Inflammatory macrophage treated with lipopolysaccharide for 1 hour (primary cell): ENCODE measurements around the gene GMPPB.
"Not testable (repeated sequence)": the region's sequence is repeated elsewhere in the genome, so short reads cannot be mapped to it uniquely, and the experiment has no call there.

Experiments
- DNase-seq, 2 donors: peaks; one replicate each; pipeline ENCODE4 v3.0.0-alpha.2; 2020 to 2022

GMPPB gene

DNA sequence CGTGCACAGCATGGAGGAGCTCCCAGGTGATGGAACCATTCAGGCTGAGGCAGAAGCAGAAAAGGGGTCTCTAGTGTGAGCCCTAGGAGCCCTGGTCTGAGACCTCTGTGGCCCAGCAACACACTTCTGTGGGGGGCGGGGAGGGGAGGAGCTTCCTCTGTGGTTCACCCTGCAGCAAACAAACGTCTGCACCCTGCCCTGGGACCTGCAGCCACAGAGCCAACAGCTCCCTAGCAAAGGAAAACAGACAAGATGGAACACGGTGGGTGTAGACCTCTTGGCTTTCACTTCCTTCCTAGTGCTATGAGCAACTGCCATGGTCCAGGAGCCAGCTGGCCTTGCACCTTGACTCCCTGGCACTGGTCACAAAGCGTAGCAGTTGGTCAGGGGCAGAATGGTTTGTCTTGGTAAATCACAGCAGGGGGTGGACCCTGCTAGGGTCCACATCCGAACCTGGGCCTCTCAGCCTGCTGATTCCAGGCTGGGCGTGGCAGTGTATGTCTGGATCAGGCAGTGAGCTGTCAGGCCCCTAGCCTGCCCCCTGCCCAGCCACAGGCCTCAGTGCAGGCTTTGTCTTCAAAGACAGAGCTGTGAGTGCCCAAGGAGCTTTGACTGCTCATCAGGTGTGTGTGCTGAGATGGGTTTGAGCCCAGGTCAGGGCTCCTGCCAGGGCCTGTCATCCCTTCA, 11.0 kb downstream of the GMPPB start:
- no peak for DNase-seq

DNA sequence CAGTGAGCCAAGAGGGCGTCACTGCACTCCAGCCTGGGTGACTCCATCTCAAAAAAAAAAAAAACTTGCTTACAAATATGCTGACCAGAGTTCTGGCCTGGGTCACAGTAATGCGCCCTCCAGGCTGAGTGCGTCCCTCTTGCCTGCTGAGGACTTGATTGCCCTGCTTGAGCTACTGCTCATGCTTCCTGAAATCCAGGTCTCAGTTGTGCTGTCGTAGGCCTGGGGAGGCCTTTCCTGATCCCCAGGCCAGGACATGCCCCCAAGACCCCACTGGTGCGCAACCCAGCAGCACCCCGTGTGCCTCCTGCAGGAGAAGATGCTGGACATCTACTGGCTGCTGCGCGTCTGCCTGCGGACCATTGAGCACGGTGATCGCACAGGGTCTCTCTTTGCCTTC, 11.6 kb downstream of the GMPPB start:
- DNase-seq: no peak

DNA sequence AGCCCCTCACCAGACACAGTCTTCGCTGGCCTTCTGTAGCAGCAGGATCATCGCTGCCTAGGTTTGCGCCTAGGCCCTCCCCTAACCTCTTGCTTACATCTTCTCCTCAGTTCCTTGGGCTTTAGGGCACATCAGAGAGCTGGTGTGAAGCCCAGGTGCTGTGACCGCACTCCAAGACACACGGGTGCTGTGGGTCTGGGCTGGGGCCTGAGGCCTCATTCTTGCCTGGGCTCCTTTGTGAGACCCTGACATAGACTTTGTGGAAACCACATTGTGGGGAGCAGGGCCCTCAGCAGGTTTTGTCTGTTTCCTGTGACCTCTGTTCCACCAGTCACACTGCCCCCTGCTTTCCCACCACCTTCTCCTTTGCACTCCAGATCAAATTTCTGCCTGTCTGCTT, 12.3 kb downstream of the GMPPB start:
- DNase-seq: no peak

DNA sequence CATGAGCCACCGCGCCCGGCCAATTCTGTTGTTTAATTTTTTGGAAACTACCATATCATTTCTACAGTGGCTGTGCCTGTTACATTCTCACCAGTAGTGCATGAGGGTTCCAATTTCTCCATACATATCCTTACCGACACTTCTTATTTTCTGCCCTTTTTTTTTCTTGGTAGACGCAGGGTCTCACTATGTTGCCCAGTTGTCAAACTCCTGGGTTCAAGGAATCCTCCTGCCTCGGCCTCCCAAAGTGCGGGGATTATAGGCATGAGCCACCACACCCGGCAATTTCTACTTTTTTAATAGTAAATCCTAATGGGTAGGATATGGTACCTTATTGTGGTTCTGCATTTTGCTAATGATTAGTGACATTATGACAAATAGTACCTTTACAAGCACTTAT, 13.9 kb downstream of the GMPPB start:
- DNase-seq: no peak

DNA sequence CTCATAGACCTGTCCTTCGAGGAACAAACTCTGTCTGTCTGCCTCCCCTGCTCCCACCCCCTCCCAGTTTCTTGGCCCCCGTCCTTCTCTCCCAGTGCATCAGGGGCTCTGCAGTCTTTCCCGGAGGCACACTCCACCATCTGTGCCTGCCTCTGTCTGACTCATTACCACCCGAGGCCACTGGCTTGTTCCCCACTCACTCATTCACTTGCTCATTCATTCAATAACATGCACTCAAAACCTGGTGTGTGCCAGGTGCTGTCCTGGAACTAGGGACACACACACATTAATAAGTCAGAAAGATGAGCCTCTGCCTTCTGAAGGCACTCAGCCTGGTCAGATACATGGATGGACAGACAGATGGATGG, 16.7 kb downstream of the GMPPB start:
- DNase-seq: no peak

DNA sequence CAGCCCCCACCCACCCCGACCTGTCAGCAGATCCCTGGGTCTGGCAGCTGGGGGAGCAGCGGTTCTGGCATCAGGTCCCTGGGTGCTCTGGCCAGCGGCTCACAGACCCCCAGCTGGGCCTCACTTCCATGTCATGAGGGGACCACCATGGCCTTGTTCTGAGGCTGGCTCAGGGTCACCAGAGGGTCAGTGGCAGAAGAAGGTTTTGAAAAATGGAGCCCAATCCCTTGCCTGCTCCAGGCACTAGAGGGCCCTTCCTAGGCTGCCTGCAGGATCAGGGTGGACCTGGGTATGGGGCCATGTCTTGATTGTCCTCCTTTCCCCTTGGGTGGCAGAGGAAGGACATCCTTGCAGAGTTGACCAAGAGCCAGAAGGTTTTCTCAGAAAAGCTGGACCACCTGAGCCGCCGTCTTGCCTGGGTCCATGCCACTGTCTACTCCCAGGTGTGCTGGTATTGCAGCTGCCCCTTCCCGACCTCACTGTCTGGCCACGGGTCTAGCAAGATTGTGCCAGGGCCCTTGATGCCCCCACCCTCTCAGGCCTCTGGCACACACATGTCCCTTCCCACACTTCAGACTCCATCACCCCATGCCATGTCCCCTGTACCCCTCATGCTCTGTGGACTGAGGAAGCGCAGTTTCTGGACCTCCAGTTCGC, 17.2 kb downstream of the GMPPB start:
- no peak for DNase-seq

DNA sequence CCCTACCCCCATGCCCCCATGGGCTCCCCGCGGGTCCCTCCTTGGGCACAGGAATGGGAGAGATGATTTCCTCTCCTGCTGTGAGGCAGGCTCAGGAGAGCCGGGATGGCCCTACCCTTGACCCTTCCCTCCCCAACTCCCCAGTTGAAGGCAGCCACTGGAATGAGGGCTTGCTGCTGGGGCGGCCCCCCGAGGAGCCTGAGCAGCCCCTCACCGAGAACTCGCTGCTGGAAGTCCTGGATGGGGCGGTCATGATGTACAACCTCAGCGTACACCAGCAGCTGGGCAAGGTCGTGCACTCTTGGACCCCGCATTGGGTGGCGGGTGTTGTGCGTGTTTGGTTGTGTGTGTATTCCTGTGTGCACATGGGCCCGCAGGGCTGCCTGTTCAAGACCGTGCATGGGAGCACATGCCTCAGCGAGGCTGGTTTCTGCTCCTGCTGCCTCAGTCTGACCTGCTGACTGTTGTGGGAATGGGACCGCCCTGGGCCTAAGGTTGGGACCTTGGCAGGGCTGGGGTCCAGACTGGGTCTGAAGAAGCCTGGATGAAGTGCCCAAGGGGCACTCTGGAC, 18.3 kb downstream of the GMPPB start:
- no peak for DNase-seq

DNA sequence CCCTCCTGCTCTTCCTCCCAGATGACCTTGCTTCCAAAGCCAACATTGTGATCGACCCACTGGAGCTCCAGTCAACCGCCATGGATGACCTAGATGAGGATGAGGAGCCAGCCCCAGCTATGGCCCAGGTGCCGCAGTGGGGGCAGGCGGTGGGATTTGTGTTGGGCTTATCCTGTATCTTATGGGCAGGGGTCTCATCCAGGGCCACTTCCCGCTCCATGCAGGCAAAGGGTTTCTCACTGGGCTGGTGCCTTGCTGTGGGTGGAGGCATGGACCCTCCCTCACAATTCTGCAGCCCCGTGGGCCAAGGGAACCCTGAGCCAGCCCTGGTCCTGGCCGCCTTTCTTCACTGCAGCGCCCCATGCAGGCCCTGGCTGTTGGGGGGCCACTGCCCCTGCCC, 19.1 kb downstream of the GMPPB start:
- no peak for DNase-seq

DNA sequence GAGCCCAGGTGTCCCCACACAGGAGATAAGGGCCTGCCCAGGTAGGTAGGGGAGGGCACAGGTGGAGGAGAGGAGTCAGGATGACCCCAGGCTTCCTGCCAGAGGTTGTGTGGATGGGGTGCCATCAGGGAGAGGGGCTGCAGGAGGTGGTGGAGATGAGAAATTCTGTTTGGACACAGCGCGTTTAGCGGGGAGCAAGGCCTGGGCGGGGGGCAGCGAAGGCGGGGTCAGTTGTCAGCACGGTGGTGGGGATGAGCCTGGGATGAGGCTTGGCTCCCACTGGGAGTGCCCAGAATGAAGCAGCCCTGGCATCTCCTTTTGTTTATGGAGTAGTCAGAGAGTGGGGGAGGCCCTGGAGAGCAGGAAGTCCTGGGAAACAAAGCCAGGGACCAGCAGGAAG, 19.8 kb downstream of the GMPPB start:
- no peak for DNase-seq

DNA sequence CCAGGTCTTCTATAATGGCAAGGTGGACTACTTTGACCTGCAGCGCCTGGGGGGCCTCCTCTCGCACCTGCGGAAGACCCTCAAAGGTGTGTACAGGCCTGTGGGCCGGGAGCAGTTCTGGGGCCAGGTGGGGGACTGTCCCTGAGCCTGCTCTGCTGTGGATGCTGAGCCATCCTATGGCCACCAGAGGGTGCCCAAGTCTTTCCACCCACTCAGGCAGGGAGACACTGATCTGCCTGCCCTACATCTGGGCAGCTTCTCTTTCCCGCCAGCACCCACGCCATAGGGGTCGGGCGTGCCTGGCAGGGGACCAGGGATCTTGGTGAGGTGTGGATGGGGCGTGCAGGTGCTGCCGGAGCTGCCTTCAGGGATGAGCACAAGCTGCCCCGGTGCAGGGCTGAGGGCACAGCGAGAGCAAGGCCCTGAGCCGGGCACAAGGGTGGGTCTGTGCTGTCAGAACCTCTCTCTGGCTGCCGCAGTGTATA, 20.3 kb downstream of the GMPPB start:
- peak; percentile 52 to 70 for DNase-seq

DNA sequence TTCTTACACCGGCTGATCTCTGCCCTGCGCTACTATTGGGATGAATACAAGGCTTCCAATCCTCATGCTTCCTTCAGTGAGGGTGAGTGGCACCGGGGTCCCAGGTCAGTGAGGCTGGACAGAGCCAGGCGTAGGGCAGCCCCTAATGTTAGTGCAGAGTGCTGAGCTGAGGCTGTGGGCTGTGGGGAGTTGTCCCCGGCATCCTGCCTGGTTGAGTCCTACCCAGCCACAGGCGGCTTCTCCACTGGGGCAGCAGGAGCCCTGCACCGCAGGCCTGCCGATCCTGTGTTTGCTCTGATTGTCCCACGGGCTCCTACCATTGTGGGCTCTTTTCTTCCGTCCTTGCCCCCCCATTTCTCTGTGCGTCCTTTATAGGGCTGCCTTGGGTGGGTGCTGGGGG, 21.1 kb downstream of the GMPPB start:
- DNase-seq: no peak

DNA sequence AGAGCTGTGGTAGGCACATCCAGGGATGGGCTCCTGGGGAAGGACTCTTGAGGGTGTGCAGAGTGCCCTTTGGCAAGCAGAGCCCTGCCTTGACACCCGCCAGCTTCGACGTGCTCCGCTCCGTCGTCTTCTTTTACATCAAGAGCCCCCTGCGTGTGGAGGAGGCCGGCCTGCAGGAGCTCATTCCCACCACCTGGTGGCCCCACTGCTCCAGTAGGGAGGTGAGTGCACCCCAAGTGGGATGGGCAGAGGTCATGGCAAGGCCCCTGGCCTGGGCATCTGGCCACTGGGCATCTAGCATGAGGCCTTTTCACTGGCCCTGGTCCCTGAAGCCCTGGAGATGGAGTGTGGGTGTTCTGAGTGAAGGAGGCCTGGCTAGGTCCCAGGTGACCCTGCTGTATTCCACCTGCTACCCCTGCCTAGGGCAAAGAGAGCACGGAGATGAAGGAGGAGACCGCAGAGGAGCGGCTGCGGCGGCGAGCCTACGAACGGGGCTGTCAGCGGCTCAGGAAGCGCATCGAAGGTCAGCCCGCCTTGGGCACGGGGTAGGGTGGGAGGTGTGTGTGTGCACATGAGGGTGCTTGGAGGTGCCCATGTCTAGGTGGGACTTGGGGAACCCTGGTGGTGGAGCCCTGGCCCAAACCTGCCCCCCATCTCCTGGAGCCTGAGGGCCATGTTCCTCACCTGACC, 22.2 kb downstream of the GMPPB start:
- DNase-seq: no peak

DNA sequence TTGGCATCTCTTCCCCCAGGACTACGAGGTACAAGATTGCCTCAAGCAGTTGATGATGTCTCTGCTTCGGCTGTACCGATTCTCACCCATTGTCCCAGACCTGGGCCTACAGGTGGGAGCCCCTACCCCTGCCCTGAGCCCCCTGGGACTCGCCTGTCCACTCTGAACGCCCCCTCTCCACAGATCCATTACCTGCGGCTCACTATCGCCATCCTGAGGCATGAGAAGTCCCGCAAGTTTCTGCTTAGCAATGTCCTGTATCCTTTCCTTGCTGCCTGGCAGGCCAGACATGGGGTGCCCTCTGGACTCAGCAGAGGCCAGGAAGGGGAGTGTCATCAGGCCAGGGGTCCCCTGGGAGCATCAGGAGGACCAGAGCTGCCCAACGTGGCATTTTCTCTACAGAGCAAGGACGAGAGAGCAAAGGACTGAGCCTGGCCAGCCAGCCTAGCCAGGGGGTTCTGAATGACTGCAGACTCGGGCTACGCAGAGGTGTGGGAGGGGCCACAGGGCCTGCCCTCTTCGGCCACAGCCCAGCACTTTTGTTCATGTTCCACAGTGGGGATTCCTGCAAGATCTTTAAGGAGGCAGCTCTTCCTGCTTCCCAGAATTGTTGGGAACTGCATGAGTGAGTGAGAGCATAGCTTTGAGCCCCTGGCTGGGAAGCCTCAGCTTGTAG, 23.2 kb downstream of the GMPPB start:
- no peak for DNase-seq

DNA sequence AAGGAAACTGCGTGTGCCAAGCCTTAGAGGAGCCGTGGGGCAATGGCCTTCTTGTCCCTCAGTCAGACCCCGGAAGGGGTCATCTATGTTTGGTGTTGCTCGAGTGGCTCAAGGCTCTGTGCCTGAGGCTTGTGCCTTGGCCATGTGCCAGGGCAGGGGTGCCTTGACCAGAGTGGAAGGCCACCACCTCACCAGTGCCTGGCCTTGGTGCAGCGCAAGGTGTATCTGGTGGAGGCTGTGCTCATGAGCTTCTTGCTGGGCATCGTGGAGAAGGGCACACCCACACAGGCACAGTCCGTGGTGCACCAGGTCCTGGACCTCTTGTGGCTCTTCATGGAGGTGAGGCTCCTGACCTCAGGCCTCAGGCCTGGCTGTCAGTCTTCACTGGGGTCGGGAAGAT, 23.7 kb downstream of the GMPPB start:
- DNase-seq: no peak

DNA sequence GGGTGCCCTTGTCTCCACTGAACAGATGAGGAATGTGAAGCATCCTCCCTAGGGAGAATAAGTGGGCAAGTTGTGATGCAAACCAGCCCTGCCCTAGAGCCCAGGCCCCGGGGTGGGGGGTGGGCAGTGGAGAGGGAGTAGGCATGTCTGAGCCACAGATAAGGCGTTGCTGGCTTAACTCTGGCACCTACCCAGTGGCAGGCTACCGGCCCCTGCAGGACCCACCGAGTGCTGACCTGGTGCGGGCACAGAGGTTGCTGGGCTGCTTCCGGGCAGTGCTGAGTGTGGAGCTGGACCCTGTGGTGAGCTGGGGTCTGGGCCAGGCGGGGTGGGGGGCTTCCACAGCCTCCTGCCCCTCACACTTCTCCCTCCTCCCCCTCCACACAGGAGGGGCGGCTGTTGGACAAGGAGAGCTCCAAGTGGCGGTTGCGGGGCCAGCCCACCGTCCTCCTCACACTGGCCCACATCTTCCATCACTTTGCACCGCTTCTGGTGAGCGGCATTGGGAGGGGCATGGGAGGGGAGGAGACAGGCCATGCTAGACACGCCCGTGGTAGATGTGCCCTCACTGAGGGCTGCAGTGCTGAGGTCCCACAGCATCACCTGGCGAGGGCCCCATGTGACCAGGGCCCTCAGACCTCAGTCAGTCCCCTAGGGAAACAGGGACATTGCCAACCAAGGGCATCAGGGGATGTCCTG, 24.3 kb downstream of the GMPPB start:
- no peak for DNase-seq

DNA sequence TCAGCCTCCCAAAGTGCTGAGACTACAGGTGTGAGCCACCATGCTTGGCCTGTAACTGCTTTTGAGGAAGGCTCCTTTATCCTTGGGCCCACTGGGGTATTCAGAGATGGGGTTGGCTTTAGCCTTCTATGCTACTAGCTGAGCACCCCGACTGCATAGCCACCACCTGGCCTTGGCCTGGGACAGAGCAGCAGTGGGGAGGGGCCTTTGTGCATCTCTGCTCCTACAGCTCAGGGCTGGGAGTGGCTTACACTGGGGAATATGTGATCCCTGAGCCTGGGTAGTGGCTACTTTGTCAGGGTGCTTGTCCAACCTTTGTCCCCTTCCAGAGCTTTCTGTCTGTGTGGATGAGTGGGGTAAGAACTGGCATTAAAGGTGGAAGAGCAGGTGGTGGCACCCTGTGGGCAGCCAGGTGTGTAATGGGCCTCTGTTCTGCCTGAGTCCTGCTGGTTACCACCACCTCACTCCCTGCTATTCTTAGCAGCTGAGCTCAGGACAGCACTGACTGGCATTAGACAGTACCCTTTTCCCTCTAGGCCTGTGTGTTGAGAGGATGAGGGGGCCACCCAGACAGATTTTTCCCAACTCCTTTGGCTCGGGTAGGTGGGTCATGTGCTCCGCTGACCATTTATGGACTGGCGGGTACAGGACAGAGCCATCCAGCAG, 28.3 kb downstream of the GMPPB start:
- DNase-seq: not testable (repeated sequence)

DNA sequence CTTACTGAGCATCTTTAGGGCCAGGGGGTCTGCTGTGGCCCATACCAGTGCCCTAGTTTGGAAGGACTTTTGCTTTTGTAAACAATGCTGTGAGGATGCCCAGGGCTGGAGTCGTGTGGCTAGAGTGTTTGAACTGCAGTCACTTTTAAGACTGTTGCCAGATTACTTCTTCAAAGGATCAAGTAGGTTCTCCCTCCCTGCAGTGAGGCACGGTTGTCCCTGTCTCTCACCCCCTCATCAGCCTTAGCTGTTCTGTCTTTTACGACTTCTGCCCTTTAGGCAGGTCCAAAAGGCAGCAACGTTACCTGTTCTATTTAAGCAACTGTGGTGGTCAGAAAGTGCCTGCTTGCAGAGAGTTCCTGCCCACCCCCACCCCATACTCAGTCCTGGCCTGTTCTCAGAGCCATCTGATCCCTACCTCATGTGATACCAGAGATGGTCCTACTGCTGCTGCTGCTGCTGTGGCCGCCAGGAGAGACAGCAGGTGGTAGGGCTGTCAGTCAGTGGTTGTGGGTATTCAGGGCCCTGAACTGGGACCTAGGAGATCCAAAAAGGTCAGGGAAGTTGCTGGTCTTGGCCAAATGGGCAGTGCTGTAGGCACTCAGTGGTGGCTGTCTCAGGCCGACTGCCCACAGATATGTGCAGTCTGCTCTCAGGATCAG, 29.2 kb downstream of the GMPPB start:
- DNase-seq: not testable (repeated sequence)

DNA sequence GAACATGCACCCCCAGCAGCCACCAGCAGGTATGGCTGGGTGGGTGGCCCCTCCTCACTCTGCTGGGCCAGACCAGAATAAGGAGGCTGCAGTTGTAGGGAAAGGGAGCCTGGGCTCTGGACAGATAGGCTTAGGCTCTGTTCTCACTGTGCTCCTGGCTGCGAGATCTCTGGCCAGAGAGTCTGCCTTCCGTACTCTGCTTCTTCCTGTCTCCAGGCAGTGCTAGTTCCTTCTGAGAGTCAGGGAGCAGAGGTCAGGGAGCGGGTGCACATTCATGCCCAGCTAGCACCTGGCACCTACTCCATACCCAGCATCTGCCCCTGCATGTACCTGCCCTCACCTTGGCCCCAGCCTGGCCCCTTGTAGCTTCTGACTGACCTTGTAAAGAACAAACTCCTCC, 32.3 kb downstream of the GMPPB start:
- DNase-seq: not testable (repeated sequence)

DNA sequence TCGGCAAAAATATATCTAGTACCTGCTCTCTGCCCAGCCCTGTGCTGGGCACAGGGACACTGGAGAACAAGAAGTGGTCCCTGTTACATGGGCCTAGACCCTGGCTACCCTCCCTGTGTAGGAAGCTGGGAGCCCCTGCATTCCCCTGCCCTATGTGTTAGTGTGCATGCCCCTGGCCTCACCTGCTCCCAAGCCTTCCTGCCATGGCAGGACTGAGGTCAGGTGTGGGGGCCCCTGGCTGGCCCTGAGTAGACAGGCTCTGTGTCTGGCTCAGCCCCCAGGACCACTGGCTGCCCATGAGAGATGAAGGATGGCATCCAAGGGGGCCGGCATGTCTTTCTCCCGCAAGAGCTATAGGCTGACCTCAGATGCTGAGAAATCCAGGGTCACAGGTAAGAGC, 32.9 kb downstream of the GMPPB start:
- not testable (repeated sequence) for DNase-seq

DNA sequence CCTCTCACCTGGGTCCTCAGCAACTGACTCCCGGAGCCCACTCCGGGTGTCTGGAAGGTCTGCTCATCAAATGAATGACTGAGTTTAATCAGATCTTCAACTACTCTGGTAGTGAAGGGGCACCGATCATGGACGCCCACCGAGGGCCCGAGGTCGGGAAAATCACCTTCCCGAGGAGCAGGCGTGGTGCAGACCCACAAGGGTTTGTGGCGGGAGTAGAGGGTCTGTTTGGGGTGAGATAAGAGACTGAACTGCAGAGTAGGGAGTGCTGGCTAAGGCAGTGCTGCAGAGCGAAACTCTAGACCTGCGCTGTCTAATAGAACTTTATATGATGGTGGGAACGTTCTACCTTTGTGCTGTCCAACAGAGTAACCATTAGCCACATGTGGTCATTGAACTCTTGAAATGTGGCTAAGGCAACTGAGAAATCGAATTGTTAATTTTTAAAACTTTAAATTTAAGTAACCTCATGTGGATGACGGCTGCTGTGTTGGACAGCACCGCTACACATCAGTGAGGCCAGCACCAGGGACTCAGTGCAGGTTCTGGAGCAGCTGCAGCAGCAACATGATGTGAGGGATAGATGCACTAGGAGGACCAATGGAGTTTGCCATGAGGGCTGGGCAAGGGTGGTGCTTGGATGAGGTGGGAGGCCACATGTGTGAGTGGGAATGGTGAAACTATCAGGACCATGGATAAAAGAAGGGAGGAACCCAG, 33.7 kb downstream of the GMPPB start:
- DNase-seq: not testable (repeated sequence)
